NAMALWA (cell line): ENCODE data around the gene ARPC2.

Source experiments
- DNase-seq: peaks from one replicate; pipeline ENCODE4 v3.0.0-alpha.2; 2015; ENCODE audit warnings: low spot score

ARPC2 gene

GRCh38 chr2:218217360-218218267 is 625 bp downstream of the ARPC2 start:
- DNase-seq = peak; percentile 66

- peak; percentile 87 for DNase-seq
These were observed 1.5 kb downstream of the ARPC2 start for GRCh38 chr2:218218268-218219185.

GRCh38 chr2:218219934-218220333 is 2.9 kb downstream of the ARPC2 start:
- DNase-seq = no peak

GRCh38 chr2:218221000-218221399 is 4.0 kb downstream of the ARPC2 start:
- DNase-seq = no peak

- DNase-seq = no peak
These were observed 6.1 kb downstream of the ARPC2 start for GRCh38 chr2:218223046-218223445.

- DNase-seq = no peak
These were observed 7.2 kb downstream of the ARPC2 start for GRCh38 chr2:218224186-218224585.

- DNase-seq = no peak
These were observed 9.9 kb downstream of the ARPC2 start for GRCh38 chr2:218226903-218227302.

- no peak for DNase-seq
These were observed 11.5 kb downstream of the ARPC2 start for GRCh38 chr2:218228366-218229090.

GRCh38 chr2:218229239-218229638 is 12.2 kb downstream of the ARPC2 start:
- DNase-seq = peak; percentile 49

- no peak for DNase-seq
These were observed 12.9 kb downstream of the ARPC2 start for GRCh38 chr2:218229851-218230250.

- peak; percentile 67 for DNase-seq
These were observed 13.9 kb downstream of the ARPC2 start for GRCh38 chr2:218230882-218231281.

- DNase-seq = no peak
These were observed 16.6 kb downstream of the ARPC2 start for GRCh38 chr2:218233543-218233942.

- no peak for DNase-seq
These were observed 17.5 kb downstream of the ARPC2 start for GRCh38 chr2:218234521-218234920.

GRCh38 chr2:218235017-218235416 is 18.0 kb downstream of the ARPC2 start:
- no peak for DNase-seq

- no peak for DNase-seq
These were observed 19.8 kb downstream of the ARPC2 start for GRCh38 chr2:218236829-218237228.

- no peak for DNase-seq
These were observed 21.9 kb downstream of the ARPC2 start for GRCh38 chr2:218238887-218239286.

GRCh38 chr2:218244204-218244603 is 27.2 kb downstream of the ARPC2 start:
- no peak for DNase-seq

GRCh38 chr2:218244665-218245064 is 27.7 kb downstream of the ARPC2 start:
- no peak for DNase-seq

- DNase-seq = no peak
These were observed 28.2 kb downstream of the ARPC2 start for GRCh38 chr2:218245214-218245613.

GRCh38 chr2:218249691-218250090 is 32.7 kb downstream of the ARPC2 start:
- no peak for DNase-seq

GRCh38 chr2:218252509-218253231 is 35.7 kb downstream of the ARPC2 start:
- DNase-seq = no peak
